Parathyroid adenoma (tissue), 2 donors: ENCODE measurements around the gene PRUNE2.

Experiments
- H2AFZ ChIP-seq: fragments of 300-600 bp; sonication (generic); one replicate; pipeline ENCODE4 v1.7.0; 2017; ENCODE audit warnings: antibody characterized with exemption, mild to moderate bottlenecking
- H3K27ac ChIP-seq: fragments of 300-600 bp; sonication (generic); one replicate; pipeline ENCODE4 v1.7.0; 2017
- H3K27me3 ChIP-seq: fragments of 300-600 bp; sonication (generic); one replicate; pipeline ENCODE4 v1.7.0; 2017; ENCODE audit warnings: low read length; ENCODE audit not compliant: control insufficient read depth, insufficient read depth
- H3K36me3 ChIP-seq: fragments of 300-600 bp; sonication (generic); one replicate; pipeline ENCODE4 v1.7.0; 2017; ENCODE audit warnings: low read length; ENCODE audit not compliant: control insufficient read depth, insufficient read depth
- H3K4me1 ChIP-seq: fragments of 300-600 bp; sonication (generic); one replicate; pipeline ENCODE4 v1.7.0; 2017; ENCODE audit warnings: control low read depth
- H3K4me2 ChIP-seq: fragments of 300-600 bp; sonication (generic); one replicate; pipeline ENCODE4 v1.7.0; 2017; ENCODE audit warnings: low read length
- H3K4me3 ChIP-seq: fragments of 300-600 bp; sonication (generic); one replicate; pipeline ENCODE4 v1.7.0; 2017; ENCODE audit warnings: low read depth, low read length
- H3K79me2 ChIP-seq: fragments of 300-600 bp; sonication (generic); one replicate; pipeline ENCODE4 v1.7.0; 2017; ENCODE audit warnings: control low read depth
- H3K9ac ChIP-seq: fragments of 300-600 bp; sonication (generic); one replicate; pipeline ENCODE4 v1.7.0; 2017; ENCODE audit warnings: mild to moderate bottlenecking
- H3K9me3 ChIP-seq: fragments of 300-600 bp; sonication (generic); one replicate; pipeline ENCODE4 v1.7.0; 2017; ENCODE audit warnings: low read length; ENCODE audit not compliant: control insufficient read depth
- CTCF ChIP-seq: fragments of 300-600 bp; sonication (generic); IDR thresholded peaks from one replicate; pipeline ENCODE4 v1.7.0; 2017; ENCODE audit warnings: antibody characterized with exemption, mild to moderate bottlenecking
- donor health status: primary hyperparathyroidism.

Gene PRUNE2

GRCh38 chr9:76703270-76703669 lies 202.6 kb downstream of the PRUNE2 start:
- H3K4me2 ChIP-seq = no peak overlapping the region
- H3K27ac ChIP-seq = no peak overlapping the region
- no peak overlapping the region for H3K4me3 ChIP-seq
- no peak for TF ChIP-seq CTCF
- H2AFZ ChIP-seq = no peak overlapping the region
- no peaks in the 10 kb centered on the region for H3K9me3 ChIP-seq
- no peak overlapping the region for H3K9ac ChIP-seq
- H3K36me3 ChIP-seq = no peaks in the 10 kb centered on the region
- H3K4me1 ChIP-seq = no peaks in the 10 kb centered on the region
- no peaks in the 10 kb centered on the region for H3K79me2 ChIP-seq
- H3K27me3 ChIP-seq = no peaks in the 10 kb centered on the region

DNA sequence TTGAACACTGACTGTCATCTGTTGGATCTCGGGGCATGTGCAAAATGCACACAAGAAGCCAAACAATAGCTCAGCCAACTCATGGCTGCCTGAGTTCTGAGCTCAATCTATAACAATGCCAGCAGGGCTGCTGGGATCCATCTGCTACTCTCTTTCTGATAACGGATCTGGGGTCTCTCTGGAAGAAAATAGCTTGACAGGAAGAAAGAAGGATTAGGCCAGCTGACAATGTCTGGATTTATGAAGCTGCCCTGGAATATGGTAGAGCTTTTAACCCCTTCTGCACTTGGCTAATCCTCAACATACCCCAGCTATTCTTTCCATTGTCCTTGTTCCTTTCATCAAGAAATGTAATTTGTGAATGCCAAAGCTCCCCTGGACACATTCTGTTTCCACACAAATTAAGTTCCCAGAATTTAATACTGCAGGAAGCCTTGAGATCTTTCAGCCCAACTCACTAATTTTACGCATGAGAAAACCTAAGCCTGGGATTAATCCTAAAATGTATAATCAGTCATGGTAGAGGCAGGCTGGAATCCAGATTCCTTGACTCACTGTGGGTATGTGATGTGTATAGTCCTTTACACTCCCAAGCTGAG lies 204.4 kb downstream of the PRUNE2 start:
- Histone ChIP-seq H3K9ac (no peak overlapping the region), H3K4me3 (no peak overlapping the region), H2AFZ (no peak overlapping the region), H3K9me3 (no peaks in the 10 kb centered on the region), H3K4me1 (no peaks in the 10 kb centered on the region), H3K36me3 (no peaks in the 10 kb centered on the region), H3K27me3 (no peaks in the 10 kb centered on the region), H3K4me2 (no peak overlapping the region), H3K79me2 (no peaks in the 10 kb centered on the region), H3K27ac (no peak overlapping the region)
- no peak for TF ChIP-seq CTCF

GRCh38 chr9:76700916-76701315 lies 205.0 kb downstream of the PRUNE2 start:
- no peak overlapping the region for H3K4me2 ChIP-seq
- no peaks in the 10 kb centered on the region for H3K9me3 ChIP-seq
- H3K4me1 ChIP-seq = no peaks in the 10 kb centered on the region
- TF ChIP-seq CTCF = no peak
- no peak overlapping the region for H3K27ac ChIP-seq
- no peaks in the 10 kb centered on the region for H3K79me2 ChIP-seq
- no peaks in the 10 kb centered on the region for H3K36me3 ChIP-seq
- no peak overlapping the region for H2AFZ ChIP-seq
- H3K27me3 ChIP-seq = no peaks in the 10 kb centered on the region
- no peak overlapping the region for H3K4me3 ChIP-seq
- H3K9ac ChIP-seq = no peak overlapping the region

DNA sequence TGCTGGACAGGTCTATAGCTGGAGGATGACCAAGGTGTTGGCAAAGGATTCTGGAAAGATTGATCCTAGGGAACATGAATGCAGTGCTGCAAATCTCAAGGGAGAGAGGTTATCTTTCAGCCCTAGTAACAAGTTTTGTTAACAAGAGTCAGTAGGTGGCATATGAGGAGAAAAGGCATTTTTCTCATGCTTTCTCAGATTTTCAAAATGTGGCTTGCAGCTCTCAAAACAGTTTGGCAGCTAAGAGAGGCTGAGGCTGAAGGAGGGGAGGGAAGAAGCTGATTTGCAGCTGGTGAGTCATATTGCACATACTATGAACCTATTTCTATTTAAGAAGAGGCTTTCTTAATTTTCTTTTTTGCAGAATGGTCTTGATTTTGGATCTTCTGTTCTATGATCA lies 205.9 kb downstream of the PRUNE2 start:
- Histone ChIP-seq H3K4me3 (no peak overlapping the region), H3K9me3 (no peaks in the 10 kb centered on the region), H3K9ac (no peak overlapping the region), H2AFZ (no peak overlapping the region), H3K27me3 (no peaks in the 10 kb centered on the region), H3K4me2 (no peak overlapping the region), H3K36me3 (no peaks in the 10 kb centered on the region), H3K4me1 (no peaks in the 10 kb centered on the region), H3K27ac (no peak overlapping the region), H3K79me2 (no peaks in the 10 kb centered on the region)
- no peak for TF ChIP-seq CTCF

DNA sequence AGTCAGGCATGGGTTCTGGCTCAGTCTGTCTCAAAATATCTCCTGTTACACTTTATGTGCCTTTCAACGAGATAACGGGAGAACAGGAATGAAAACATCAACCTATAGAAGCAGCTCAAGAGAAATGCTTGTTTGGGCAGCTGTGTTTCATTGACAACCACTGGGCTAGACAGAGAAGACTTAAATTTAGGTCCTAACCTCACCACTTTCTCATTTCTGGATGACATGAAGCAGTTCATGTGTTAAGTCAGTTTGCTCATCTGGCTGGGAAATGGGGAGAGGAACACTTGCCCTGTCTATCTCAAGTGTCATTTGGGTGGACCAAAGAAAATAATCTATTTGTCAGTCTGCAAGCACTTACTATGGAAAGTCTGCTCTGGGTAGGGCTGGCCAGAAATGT lies 208.4 kb downstream of the PRUNE2 start:
- no peaks in the 10 kb centered on the region for H3K79me2 ChIP-seq
- H2AFZ ChIP-seq = no peak overlapping the region
- no peaks in the 10 kb centered on the region for H3K36me3 ChIP-seq
- no peak overlapping the region for H3K4me3 ChIP-seq
- H3K27me3 ChIP-seq = no peaks in the 10 kb centered on the region
- no peak overlapping the region for H3K4me2 ChIP-seq
- TF ChIP-seq CTCF = no peak
- H3K9me3 ChIP-seq = no peaks in the 10 kb centered on the region
- H3K27ac ChIP-seq = no peak overlapping the region
- no peak overlapping the region for H3K9ac ChIP-seq
- H3K4me1 ChIP-seq = no peaks in the 10 kb centered on the region
